Mesendoderm (in vitro differentiated cells): ENCODE data around the gene PXMP4.

Experiments
- DNase-seq: peaks from one replicate; pipeline ENCODE4 v3.0.0; 2013
- H2AK5ac ChIP-seq: 2 replicates; pipeline ENCODE4 v1.6.1; 2013; ENCODE audit warnings: low read length, inconsistent platforms
- H2BK120ac ChIP-seq: 2 replicates; pipeline ENCODE4 v1.6.1; 2013; ENCODE audit warnings: low read depth, mild to moderate bottlenecking, low read length, moderate library complexity, mixed read lengths
- H2BK15ac ChIP-seq: replicated peaks from 2 replicates; pipeline ENCODE4 v1.6.1; 2013; ENCODE audit warnings: low read depth, mild to moderate bottlenecking, moderate library complexity
- H2BK5ac ChIP-seq: 2 replicates; pipeline ENCODE4 v1.6.1; 2013; ENCODE audit warnings: low read length, inconsistent platforms
- H3K18ac ChIP-seq: 2 replicates; pipeline ENCODE4 v1.6.1; 2013; ENCODE audit warnings: mild to moderate bottlenecking, low read length, mixed read lengths
- H3K23ac ChIP-seq: one replicate; pipeline ENCODE4 v1.6.1; 2013; ENCODE audit warnings: low read length
- H3K27ac ChIP-seq: 2 replicates; pipeline ENCODE4 v1.5.1; 2013; ENCODE audit warnings: low read depth, mild to moderate bottlenecking, inconsistent platforms, low read length, moderate library complexity
- H3K27me3 ChIP-seq: 2 replicates; pipeline ENCODE4 v1.6.1; 2013; ENCODE audit warnings: low read length, control low read depth, mild to moderate bottlenecking, inconsistent platforms; ENCODE audit not compliant: insufficient read depth, poor library complexity
- H3K36me3 ChIP-seq: 2 replicates; pipeline ENCODE4 v1.6.1; 2013; ENCODE audit warnings: low read length, inconsistent platforms; ENCODE audit not compliant: control insufficient read depth, insufficient read depth
- H3K4ac ChIP-seq: one replicate; pipeline ENCODE4 v1.6.1; 2013; ENCODE audit warnings: low read depth, mild to moderate bottlenecking, low read length, moderate library complexity
- H3K4me1 ChIP-seq: 2 replicates; pipeline ENCODE4 v1.6.1; 2013; ENCODE audit warnings: low read depth, low read length, inconsistent platforms; ENCODE audit not compliant: control insufficient read depth
- H3K4me2 ChIP-seq: 2 replicates; pipeline ENCODE4 v1.6.1; 2013; ENCODE audit warnings: low read length
- H3K4me3 ChIP-seq: 2 replicates; pipeline ENCODE4 v1.5.1; 2013; ENCODE audit warnings: mild to moderate bottlenecking, low read length
- H3K56ac ChIP-seq: one replicate; pipeline ENCODE4 v1.6.1; 2013; ENCODE audit warnings: low read length
- H3K79me1 ChIP-seq: 2 replicates; pipeline ENCODE4 v1.6.1; 2013; ENCODE audit warnings: low read length, inconsistent platforms
- H3K79me2 ChIP-seq: 2 replicates; pipeline ENCODE4 v1.6.1; 2013; ENCODE audit warnings: mild to moderate bottlenecking, low read length; ENCODE audit not compliant: control insufficient read depth, insufficient read depth
- H3K9ac ChIP-seq: 2 replicates; pipeline ENCODE4 v1.6.1; 2013; ENCODE audit warnings: low read length, inconsistent platforms
- H4K5ac ChIP-seq: one replicate; pipeline ENCODE4 v1.6.1; 2013; ENCODE audit warnings: low read length
- H4K8ac ChIP-seq: one replicate; pipeline ENCODE4 v1.6.1; 2013; ENCODE audit warnings: low read depth, mild to moderate bottlenecking, control low read depth, low read length, moderate library complexity
- WGBS: extraction: QIAGEN DNeasy Blood & Tissue Kit; methylation state at CpG from one replicate; pipeline ENCODE4 v1.1.7; 2013; ENCODE audit warnings: low lambda C conversion rate, missing lambda C conversion rate; ENCODE audit not compliant: insufficient coverage; ENCODE audit errors: extremely low coverage; 5-methylcytosine and 5-hydroxymethylcytosine counted together

PXMP4 gene

DNA sequence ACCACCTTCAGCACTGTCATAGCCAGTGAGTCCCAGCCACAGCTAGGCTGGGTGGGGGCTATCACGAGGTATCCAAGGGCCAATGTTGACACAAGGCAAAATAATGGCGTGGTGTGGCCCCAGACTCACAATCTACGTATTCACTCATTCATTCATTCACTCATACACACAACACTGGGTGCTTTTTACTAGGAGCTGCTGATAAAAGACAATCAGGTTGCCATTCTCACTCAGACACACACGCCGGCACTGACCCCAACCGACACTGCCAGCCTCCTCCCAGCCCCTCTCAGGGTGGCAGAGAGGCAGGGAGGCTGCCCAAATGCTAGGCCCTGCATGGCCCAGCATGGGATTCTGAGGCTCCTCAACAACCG, 59.4 kb downstream of the PXMP4 start:
- H2BK15ac ChIP-seq = no peak overlapping the region
- H4K5ac ChIP-seq = no peak overlapping the region
- no peaks in the 10 kb centered on the region for H3K79me1 ChIP-seq
- no peak overlapping the region for H2BK5ac ChIP-seq
- WGBS = no CpG with 5 or more reads among the region's 7 CpGs
- H3K36me3 ChIP-seq = peaks cover 2% of the 10 kb centered on the region
- no peak overlapping the region for H4K8ac ChIP-seq
- H3K79me2 ChIP-seq = no peaks in the 10 kb centered on the region
- H3K27me3 ChIP-seq = no peaks in the 10 kb centered on the region
- no peak overlapping the region for H3K23ac ChIP-seq
- H2AK5ac ChIP-seq = no peak overlapping the region
- no peak overlapping the region for H3K18ac ChIP-seq
- H3K4me2 ChIP-seq = no peak overlapping the region
- H2BK120ac ChIP-seq = no peak overlapping the region
- H3K4me3 ChIP-seq = no peak overlapping the region
- DNase-seq = no peak
- no peak overlapping the region for H3K56ac ChIP-seq
- H3K27ac ChIP-seq = no peak overlapping the region
- H3K4me1 ChIP-seq = peaks cover 6% of the 10 kb centered on the region
- H3K4ac ChIP-seq = no peak overlapping the region
- H3K9ac ChIP-seq = no peak overlapping the region

DNA sequence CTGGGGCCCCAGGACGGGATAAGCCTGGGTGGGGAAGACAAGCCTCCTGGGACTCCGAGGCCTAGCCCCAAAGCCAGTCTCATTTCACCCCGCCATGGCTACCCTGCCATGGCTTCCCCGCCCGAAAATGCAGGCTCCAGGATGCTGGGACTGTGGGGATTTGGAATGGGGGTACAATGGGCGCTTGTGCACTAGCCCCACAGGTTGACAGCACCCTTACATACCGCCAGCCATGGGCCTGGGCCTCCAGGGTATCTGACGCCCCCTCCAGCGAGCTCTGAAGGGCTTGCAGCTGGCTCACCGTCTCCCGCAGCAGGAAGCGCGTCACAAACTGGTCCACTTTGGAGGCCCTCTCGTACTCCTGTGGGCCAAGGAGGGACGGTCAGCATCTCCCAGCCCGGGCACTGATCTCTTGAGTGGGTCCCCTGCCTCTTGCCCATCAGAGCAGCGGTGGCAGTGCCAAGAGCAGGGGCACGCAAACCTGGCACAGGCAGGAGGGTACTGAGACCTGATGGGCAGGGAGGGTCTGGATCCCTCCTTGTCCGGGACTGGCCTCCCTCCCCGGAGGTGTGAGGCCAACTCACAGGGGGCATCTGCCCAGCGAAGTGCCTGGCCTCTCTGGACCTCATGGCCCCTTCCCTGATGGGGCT, 60.0 kb downstream of the PXMP4 start:
- no peak for DNase-seq
- Histone ChIP-seq H3K4me3 (no peak overlapping the region), H3K4ac (no peak overlapping the region), H2BK120ac (no peak overlapping the region), H3K79me2 (no peaks in the 10 kb centered on the region), H3K27me3 (no peaks in the 10 kb centered on the region), H3K9ac (no peak overlapping the region), H3K27ac (no peak overlapping the region), H3K36me3 (peaks cover 2% of the 10 kb centered on the region), H3K18ac (no peak overlapping the region), H3K56ac (no peak overlapping the region), H3K4me1 (peaks cover 6% of the 10 kb centered on the region), H3K4me2 (no peak overlapping the region), H2AK5ac (no peak overlapping the region), H4K8ac (no peak overlapping the region), H4K5ac (no peak overlapping the region), H2BK15ac (no peak overlapping the region), H2BK5ac (no peak overlapping the region), H3K79me1 (no peaks in the 10 kb centered on the region), H3K23ac (no peak overlapping the region)
- WGBS = no CpG with 5 or more reads among the region's 21 CpGs

DNA sequence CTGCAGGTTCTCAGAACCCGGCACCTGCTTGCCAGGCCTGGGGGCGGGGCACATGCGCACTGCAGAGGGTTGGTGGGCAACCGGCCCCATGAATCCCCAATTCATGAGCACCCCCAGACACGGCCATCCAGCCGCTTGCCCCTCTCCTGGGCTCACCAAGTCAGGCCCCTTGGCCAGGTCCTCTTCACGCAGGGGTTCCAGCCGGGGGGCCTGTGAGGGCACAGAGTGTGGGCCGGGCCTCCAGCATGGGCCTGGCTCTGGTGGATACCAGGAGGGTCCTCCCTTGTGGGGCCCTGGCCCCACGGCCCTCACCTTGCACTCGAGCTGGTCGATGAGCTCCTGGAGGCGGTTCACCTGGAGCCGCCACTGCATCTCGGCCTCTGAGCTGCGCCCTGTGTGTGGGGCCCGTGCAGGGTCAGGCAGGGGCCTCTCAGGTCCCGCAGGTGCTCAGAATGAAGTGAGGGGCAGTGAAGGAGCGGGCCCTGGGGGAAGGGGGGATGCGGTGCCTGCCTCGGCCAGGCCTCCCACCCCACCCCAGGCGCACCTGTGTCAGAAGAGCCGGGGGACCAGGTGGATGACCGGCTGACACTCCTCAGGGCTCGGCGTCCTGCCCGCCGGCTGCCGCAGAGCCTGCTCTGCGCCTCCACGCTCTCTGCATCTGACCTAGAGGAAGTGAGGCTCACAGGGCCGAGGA, 60.6 kb downstream of the PXMP4 start:
- no peak overlapping the region for H2BK120ac ChIP-seq
- H3K4me3 ChIP-seq = no peak overlapping the region
- no CpG with 5 or more reads among the region's 32 CpGs for WGBS
- H3K27ac ChIP-seq = no peak overlapping the region
- no peak overlapping the region for H4K8ac ChIP-seq
- no peaks in the 10 kb centered on the region for H3K79me1 ChIP-seq
- H3K4ac ChIP-seq = no peak overlapping the region
- no peak overlapping the region for H3K56ac ChIP-seq
- no peak overlapping the region for H3K4me2 ChIP-seq
- no peak overlapping the region for H4K5ac ChIP-seq
- H3K9ac ChIP-seq = no peak overlapping the region
- H3K36me3 ChIP-seq = peaks cover 2% of the 10 kb centered on the region
- no peak overlapping the region for H3K18ac ChIP-seq
- H2AK5ac ChIP-seq = no peak overlapping the region
- no peak overlapping the region for H3K23ac ChIP-seq
- no peak overlapping the region for H2BK15ac ChIP-seq
- H3K4me1 ChIP-seq = peaks cover 6% of the 10 kb centered on the region
- no peak overlapping the region for H2BK5ac ChIP-seq
- no peak for DNase-seq
- H3K27me3 ChIP-seq = no peaks in the 10 kb centered on the region
- H3K79me2 ChIP-seq = no peaks in the 10 kb centered on the region

DNA sequence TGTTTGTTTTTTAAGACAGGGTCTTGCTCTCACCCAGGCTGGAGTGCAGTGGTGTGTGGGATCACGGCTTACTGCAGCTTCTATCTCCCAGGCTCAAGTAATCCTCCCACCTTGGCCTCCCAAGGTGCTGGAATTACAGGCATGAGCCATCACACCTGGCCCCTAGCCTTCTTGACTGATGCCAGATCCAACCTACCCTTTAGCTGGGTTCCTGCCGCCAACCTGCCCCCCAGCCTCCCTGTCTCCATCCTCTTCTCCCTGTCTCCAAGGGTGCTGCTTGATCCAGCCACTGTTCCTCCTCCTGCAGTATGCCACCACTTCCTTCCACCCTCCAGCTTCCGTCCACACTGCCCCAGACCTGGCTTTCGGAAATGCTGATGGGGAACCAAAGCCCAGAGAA, 61.2 kb downstream of the PXMP4 start:
- Histone ChIP-seq H3K23ac (no peak overlapping the region), H3K56ac (no peak overlapping the region), H2BK5ac (no peak overlapping the region), H3K4me1 (peaks cover 2% of the 10 kb centered on the region), H3K27ac (no peak overlapping the region), H2BK120ac (no peak overlapping the region), H4K8ac (no peak overlapping the region), H3K27me3 (no peaks in the 10 kb centered on the region), H3K9ac (no peak overlapping the region), H2BK15ac (no peak overlapping the region), H3K18ac (no peak overlapping the region), H3K4me3 (no peak overlapping the region), H3K79me1 (no peaks in the 10 kb centered on the region), H4K5ac (no peak overlapping the region), H3K4me2 (no peak overlapping the region), H3K4ac (no peak overlapping the region), H3K79me2 (no peaks in the 10 kb centered on the region), H3K36me3 (peaks cover 2% of the 10 kb centered on the region), H2AK5ac (no peak overlapping the region)
- WGBS = no CpG with 5 or more reads among the region's 4 CpGs
- DNase-seq = no peak

DNA sequence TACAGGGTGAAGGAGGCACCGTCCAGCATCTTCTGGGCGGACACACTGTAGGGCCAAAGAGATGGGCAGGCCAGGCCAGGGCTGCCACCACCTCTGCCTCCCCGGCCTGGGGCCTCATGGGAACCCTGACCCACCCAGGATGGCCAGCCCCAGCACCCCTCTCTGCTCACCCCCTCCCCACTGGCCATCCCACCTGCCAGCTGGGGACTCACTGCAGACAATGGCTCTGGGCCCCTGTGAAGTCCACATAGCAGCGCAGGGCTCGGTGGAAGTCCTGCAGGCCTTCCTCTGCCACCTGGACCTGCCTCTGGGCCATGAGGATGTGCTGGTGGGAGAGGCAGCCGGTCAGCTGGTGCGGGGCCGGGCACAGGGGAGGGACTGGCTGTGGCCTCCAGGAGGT, 61.6 kb downstream of the PXMP4 start:
- Histone ChIP-seq H3K79me1 (no peaks in the 10 kb centered on the region), H3K4me1 (peaks cover 2% of the 10 kb centered on the region), H3K4ac (no peak overlapping the region), H2BK120ac (no peak overlapping the region), H3K18ac (no peak overlapping the region), H3K23ac (no peak overlapping the region), H2BK5ac (no peak overlapping the region), H3K9ac (no peak overlapping the region), H4K5ac (no peak overlapping the region), H3K36me3 (peaks cover 2% of the 10 kb centered on the region), H3K27ac (no peak overlapping the region), H3K27me3 (no peaks in the 10 kb centered on the region), H3K4me3 (no peak overlapping the region), H2BK15ac (no peak overlapping the region), H3K4me2 (no peak overlapping the region), H4K8ac (no peak overlapping the region), H3K56ac (no peak overlapping the region), H2AK5ac (no peak overlapping the region), H3K79me2 (no peaks in the 10 kb centered on the region)
- no CpG with 5 or more reads among the region's 8 CpGs for WGBS
- DNase-seq = no peak

DNA sequence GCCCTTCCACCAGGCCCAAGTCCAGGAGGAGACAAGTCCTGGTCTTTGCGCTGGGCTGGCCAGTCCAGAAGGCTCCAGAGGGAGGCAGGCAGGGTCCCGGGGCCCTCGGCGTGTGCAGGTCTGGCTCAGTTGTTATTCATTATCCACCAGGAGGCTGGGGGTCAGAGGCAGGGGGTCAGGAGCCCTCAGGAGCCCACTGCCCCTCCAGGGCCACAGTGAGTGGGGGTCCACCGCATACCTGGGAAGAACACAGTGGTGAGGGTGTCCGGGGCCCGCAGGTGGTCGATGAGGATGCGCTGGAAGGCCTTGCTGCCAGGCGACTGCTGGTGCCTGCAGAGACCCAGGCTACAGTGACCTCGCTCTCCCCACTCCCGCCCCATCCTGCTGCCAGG, 62.4 kb downstream of the PXMP4 start:
- no peak overlapping the region for H3K56ac ChIP-seq
- H4K8ac ChIP-seq = no peak overlapping the region
- no peak overlapping the region for H4K5ac ChIP-seq
- no peak for DNase-seq
- H3K4me2 ChIP-seq = no peak overlapping the region
- peaks cover 2% of the 10 kb centered on the region for H3K36me3 ChIP-seq
- H3K79me1 ChIP-seq = no peaks in the 10 kb centered on the region
- H3K4me1 ChIP-seq = no peaks in the 10 kb centered on the region
- no peak overlapping the region for H3K9ac ChIP-seq
- H3K23ac ChIP-seq = no peak overlapping the region
- no peak overlapping the region for H3K4me3 ChIP-seq
- no peak overlapping the region for H3K4ac ChIP-seq
- no peak overlapping the region for H2BK5ac ChIP-seq
- no peak overlapping the region for H3K27ac ChIP-seq
- H3K27me3 ChIP-seq = no peaks in the 10 kb centered on the region
- no peak overlapping the region for H2AK5ac ChIP-seq
- no peak overlapping the region for H3K18ac ChIP-seq
- H3K79me2 ChIP-seq = no peaks in the 10 kb centered on the region
- H2BK120ac ChIP-seq = no peak overlapping the region
- no CpG with 5 or more reads among the region's 12 CpGs for WGBS
- no peak overlapping the region for H2BK15ac ChIP-seq
